Nephron progenitor cell (in vitro differentiated cells): Measurements from ENCODE around the gene PIK3CD.
"Not testable (repeated sequence)": the region's sequence is repeated elsewhere in the genome, so short reads cannot be mapped to it uniquely, and the experiment has no call there.

Experiments used
- DNase-seq: peaks from one replicate; pipeline ENCODE4 v3.0.0; 2021
- H3K27ac Mint-ChIP-seq: 2 replicates; pipeline ENCODE4 v1.8.0; 2021; ENCODE audit warnings: mild to moderate bottlenecking, moderate library complexity, mixed read lengths
- H3K27me3 Mint-ChIP-seq: 2 replicates; pipeline ENCODE4 v1.8.0; 2021; ENCODE audit warnings: mild to moderate bottlenecking, low read depth, mixed read lengths; ENCODE audit not compliant: poor library complexity
- H3K36me3 Mint-ChIP-seq: 2 replicates; pipeline ENCODE4 v1.8.0; 2021; ENCODE audit warnings: low read depth, mixed read lengths
- H3K4me1 Mint-ChIP-seq: 2 replicates; pipeline ENCODE4 v1.8.0; 2021; ENCODE audit warnings: mixed read lengths
- H3K4me3 Mint-ChIP-seq: 2 replicates; pipeline ENCODE4 v1.8.0; 2021; ENCODE audit warnings: mild to moderate bottlenecking, moderate library complexity, mixed read lengths
- H3K9me3 Mint-ChIP-seq: 2 replicates; pipeline ENCODE4 v1.8.0; 2021; ENCODE audit warnings: mild to moderate bottlenecking, moderate library complexity, mixed read lengths
- CTCF ChIP-seq: fragments of 200-600 bp; sonication (generic); IDR thresholded peaks from 2 replicates; pipeline ENCODE4 v1.5.0; 2021; ENCODE audit warnings: antibody characterized with exemption

The PIK3CD gene

GRCh38 chr1:9737057-9737456, 85.5 kb downstream of the PIK3CD start:
- Mint-ChIP-seq H3K4me3 (no peak overlapping the region), H3K27me3 (no peaks in the 10 kb centered on the region), H3K27ac (peak overlapping the region; percentile 70), H3K36me3 (peaks cover 85% of the 10 kb centered on the region), H3K4me1 (no peaks in the 10 kb centered on the region), H3K9me3 (peaks cover 6% of the 10 kb centered on the region)
- no peak for TF ChIP-seq CTCF
- no peak for DNase-seq

- H3K4me3 Mint-ChIP-seq = no peak overlapping the region
- peak overlapping the region; percentile 91 for H3K27ac Mint-ChIP-seq
Measured at GRCh38 chr1:9737671-9738070, 86.1 kb downstream of the PIK3CD start.

GRCh38 chr1:9744106-9744799, 92.7 kb downstream of the PIK3CD start:
- no peak overlapping the region for H3K4me3 Mint-ChIP-seq
- no peak for TF ChIP-seq CTCF
- DNase-seq = no peak
- H3K27me3 Mint-ChIP-seq = no peaks in the 10 kb centered on the region
- H3K27ac Mint-ChIP-seq = no peak overlapping the region
- no peaks in the 10 kb centered on the region for H3K4me1 Mint-ChIP-seq
- H3K36me3 Mint-ChIP-seq = peaks cover 76% of the 10 kb centered on the region
- H3K9me3 Mint-ChIP-seq = no peaks in the 10 kb centered on the region

More at GRCh38 chr1:9737671-9738070, 86.1 kb downstream of the PIK3CD start:
- peaks cover 6% of the 10 kb centered on the region for H3K9me3 Mint-ChIP-seq
- no peaks in the 10 kb centered on the region for H3K4me1 Mint-ChIP-seq
- no peak for DNase-seq
- no peaks in the 10 kb centered on the region for H3K27me3 Mint-ChIP-seq
- no peak for TF ChIP-seq CTCF
- H3K36me3 Mint-ChIP-seq = peaks cover 83% of the 10 kb centered on the region

GRCh38 chr1:9746211-9746610, 94.7 kb downstream of the PIK3CD start:
- H3K4me1 Mint-ChIP-seq = no peaks in the 10 kb centered on the region
- no peaks in the 10 kb centered on the region for H3K27me3 Mint-ChIP-seq
- H3K36me3 Mint-ChIP-seq = peaks cover 82% of the 10 kb centered on the region
- H3K4me3 Mint-ChIP-seq = no peak overlapping the region
- H3K9me3 Mint-ChIP-seq = no peaks in the 10 kb centered on the region
- no peak for TF ChIP-seq CTCF
- H3K27ac Mint-ChIP-seq = no peak overlapping the region
- DNase-seq = no peak

GRCh38 chr1:9746651-9747050, 95.1 kb downstream of the PIK3CD start:
- Mint-ChIP-seq H3K27ac (no peak overlapping the region), H3K9me3 (no peaks in the 10 kb centered on the region), H3K27me3 (no peaks in the 10 kb centered on the region), H3K4me3 (no peak overlapping the region), H3K4me1 (no peaks in the 10 kb centered on the region), H3K36me3 (peaks cover 82% of the 10 kb centered on the region)
- DNase-seq = no peak
- TF ChIP-seq CTCF = no peak

GRCh38 chr1:9748391-9748790, 96.9 kb downstream of the PIK3CD start:
- not testable (repeated sequence) for H3K27me3 Mint-ChIP-seq, H3K27ac Mint-ChIP-seq, DNase-seq, H3K4me3 Mint-ChIP-seq, H3K9me3 Mint-ChIP-seq, H3K4me1 Mint-ChIP-seq
- peaks cover 81% of the 10 kb centered on the region for H3K36me3 Mint-ChIP-seq
